Kidney (tissue), 14 donors: ENCODE data around the gene SLC35D2. TPM values are rescaled to one million over a fixed set of nuclear protein-coding genes. Genes with fewer than 3 reads are reported as not detected.

Source experiments
- DNase-seq, 5 donors: peaks; one replicate each; pipeline ENCODE4 v3.0.0-alpha.2; 2013 to 2020
- FAIRE-seq: peaks from 2 replicates; lab custom pipeline; 2012; peaks lifted over from hg19 to GRCh38; lab: Jason Lieb, UNC
- H3K27ac ChIP-seq, 2 donors: one replicate each; pipeline ENCODE4 v1.7.0; 2013; ENCODE audit warnings: low read depth in 2 of 2, low read length in 2 of 2, inconsistent platforms in 1 of 2
- H3K27me3 ChIP-seq: one replicate; pipeline ENCODE4 v1.7.1; 2013; ENCODE audit warnings: low read length, inconsistent platforms; ENCODE audit not compliant: control insufficient read depth, insufficient read depth
- H3K36me3 ChIP-seq, 3 donors: one replicate each; pipeline versions ENCODE4 v1.7.0 to v1.7.1; 2013; ENCODE audit warnings: low read length in 3 of 3, control low read depth in 1 of 3, inconsistent platforms in 1 of 3; ENCODE audit not compliant: insufficient read depth in 3 of 3, control insufficient read depth in 2 of 3
- H3K4me1 ChIP-seq, 3 donors: one replicate each; pipeline versions ENCODE4 v1.7.0 to v1.7.1; 2013; ENCODE audit warnings: low read length in 3 of 3, inconsistent platforms in 1 of 3, low read depth in 1 of 3; ENCODE audit not compliant: control insufficient read depth in 2 of 3, insufficient read depth in 2 of 3
- H3K4me3 ChIP-seq, 3 donors: one replicate each; pipeline versions ENCODE4 v1.7.0 to v1.8.1; 2013; ENCODE audit warnings: low read length in 3 of 3, control low read depth in 1 of 3, inconsistent platforms in 1 of 3
- H3K9ac ChIP-seq, 3 donors: one replicate each; pipeline versions ENCODE4 v1.7.0 to v1.7.1; 2013; ENCODE audit warnings: low read length in 3 of 3, control low read depth in 1 of 3, inconsistent platforms in 1 of 3
- H3K9me3 ChIP-seq, 3 donors: one replicate each; pipeline versions ENCODE4 v1.7.0 to v1.7.1; 2013; ENCODE audit warnings: low read length in 3 of 3, control low read depth in 1 of 3, inconsistent platforms in 1 of 3; ENCODE audit not compliant: control insufficient read depth in 2 of 3, insufficient read depth in 1 of 3
- intact Hi-C: fragments of 100-400 bp; cut with DNase I; formaldehyde crosslinking; loops from one replicate; pipeline ENCODE4 v1.11.1; 2022
- polyA plus RNA-seq: library from polyadenylated mRNA; stranded (reverse); fragments of 350-450 nt; fragmentation: Illumina TruSeq; extraction: RNeasy Lipid Tissue Mini Kit (QIAGEN cat#74804); gene quantifications from one replicate; pipeline ENCODE4 v1.2.3, GENCODE V29; 2014; ENCODE audit warnings: low read depth, low replicate concordance; ENCODE audit not compliant: insufficient read depth
- total RNA-seq: library from RNA; stranded (reverse); fragmentation: NEBNext Ultra II Directional; extraction: Animal tissue kit (Norgen Biotek cat#: 25700); gene quantifications from one replicate; pipeline ENCODE4 v1.2.1, GENCODE V29; 2021
- TF ChIP-seq, protein P1 (sequence below): IDR thresholded peaks from 3 replicates; pipeline ENCODE4 v1.5.1; 2012; ENCODE audit warnings: mild to moderate bottlenecking, moderate library complexity, borderline replicate concordance; ENCODE audit not compliant: insufficient read depth; ENCODE audit errors: extremely low read depth
- donor health status: control.
- donor health status: control.
- donor health status: control.
- donor health status: control.
- donor health status: control.
- donor health status: DM: yes; HTN: yes; CAD: no.
- donor health status: Normal renal cell carcinoma (clear cell type).

SLC35D2 gene
- total and polyA plus RNA-seq, 2 donors from 2014 or later = 27.7 to 46.1 TPM

DNA sequence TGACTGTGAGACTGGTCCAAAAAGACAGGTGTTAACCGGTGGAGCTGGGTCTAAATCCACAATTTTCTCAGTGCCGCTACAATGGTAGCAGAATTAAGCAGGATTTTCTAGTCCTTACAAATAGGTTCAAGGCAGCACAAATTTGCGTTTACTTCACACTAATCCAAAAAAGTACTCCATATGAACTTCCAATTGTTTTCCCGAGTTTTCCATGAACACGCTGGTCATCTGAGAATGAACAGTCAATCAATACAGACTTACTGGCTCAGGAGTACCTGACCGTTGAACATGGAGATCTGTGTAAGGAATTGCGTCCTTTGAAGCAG is 709 bp downstream of the SLC35D2 start:
- Histone ChIP-seq H3K36me3 (no peaks in the 10 kb centered on the region), H3K9me3 (no peaks in the 10 kb centered on the region), H3K27ac (peak overlapping the region; percentile 19 to 78), H3K27me3 (no peaks in the 10 kb centered on the region), H3K4me1 (peaks cover 0 to 7% (median 5%) of the 10 kb centered on the region in 3 donors), H3K9ac (peak overlapping the region; percentile 14 to 89 (median 82)), H3K4me3 (peak overlapping the region; percentile 54 to 84 (median 71))
- TF ChIP-seq, protein P1, sequence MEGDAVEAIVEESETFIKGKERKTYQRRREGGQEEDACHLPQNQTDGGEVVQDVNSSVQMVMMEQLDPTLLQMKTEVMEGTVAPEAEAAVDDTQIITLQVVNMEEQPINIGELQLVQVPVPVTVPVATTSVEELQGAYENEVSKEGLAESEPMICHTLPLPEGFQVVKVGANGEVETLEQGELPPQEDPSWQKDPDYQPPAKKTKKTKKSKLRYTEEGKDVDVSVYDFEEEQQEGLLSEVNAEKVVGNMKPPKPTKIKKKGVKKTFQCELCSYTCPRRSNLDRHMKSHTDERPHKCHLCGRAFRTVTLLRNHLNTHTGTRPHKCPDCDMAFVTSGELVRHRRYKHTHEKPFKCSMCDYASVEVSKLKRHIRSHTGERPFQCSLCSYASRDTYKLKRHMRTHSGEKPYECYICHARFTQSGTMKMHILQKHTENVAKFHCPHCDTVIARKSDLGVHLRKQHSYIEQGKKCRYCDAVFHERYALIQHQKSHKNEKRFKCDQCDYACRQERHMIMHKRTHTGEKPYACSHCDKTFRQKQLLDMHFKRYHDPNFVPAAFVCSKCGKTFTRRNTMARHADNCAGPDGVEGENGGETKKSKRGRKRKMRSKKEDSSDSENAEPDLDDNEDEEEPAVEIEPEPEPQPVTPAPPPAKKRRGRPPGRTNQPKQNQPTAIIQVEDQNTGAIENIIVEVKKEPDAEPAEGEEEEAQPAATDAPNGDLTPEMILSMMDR = no peak
- intact Hi-C loops = no loop called here
- FAIRE-seq = no peak
- no peak for DNase-seq

DNA sequence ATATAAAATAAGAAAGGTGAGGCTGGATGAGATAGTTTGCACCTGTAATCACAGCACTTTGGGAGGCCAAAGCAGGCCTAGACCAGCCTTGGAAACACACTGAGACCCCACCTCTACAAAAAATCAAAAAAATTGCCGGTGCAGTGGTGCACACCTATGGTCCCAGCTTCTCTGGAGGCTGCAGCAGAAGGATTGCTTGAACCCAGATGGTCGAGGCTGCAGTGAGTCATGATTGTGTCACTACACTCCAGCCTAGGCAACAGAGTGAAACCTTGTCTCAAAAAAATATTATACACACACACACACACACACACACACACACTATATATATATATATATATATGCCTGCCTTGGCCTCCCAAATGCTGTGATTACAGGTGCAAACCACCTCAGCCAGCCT is 1.3 kb downstream of the SLC35D2 start:
- no peak for DNase-seq
- TF ChIP-seq, protein P1 = no peak
- FAIRE-seq = no peak
- intact Hi-C loops = no loop called here
- peak overlapping the region in 2 of 3 donors; percentile 29 to 71 for H3K4me3 ChIP-seq
- peaks cover 0 to 10% (median 7%) of the 10 kb centered on the region in 3 donors for H3K4me1 ChIP-seq
- no peak overlapping the region for H3K27ac ChIP-seq
- no peaks in the 10 kb centered on the region for H3K36me3 ChIP-seq
- no peak overlapping the region for H3K9ac ChIP-seq
- no peaks in the 10 kb centered on the region for H3K27me3 ChIP-seq
- no peaks in the 10 kb centered on the region for H3K9me3 ChIP-seq

- TF ChIP-seq, protein P1 = no peak
- Histone ChIP-seq H3K27me3 (no peaks in the 10 kb centered on the region), H3K9me3 (no peaks in the 10 kb centered on the region), H3K4me1 (peaks cover 0 to 12% (median 7%) of the 10 kb centered on the region in 3 donors), H3K27ac (no peak overlapping the region), H3K9ac (no peak overlapping the region), H3K36me3 (no peaks in the 10 kb centered on the region), H3K4me3 (peak overlapping the region in 1 of 3 donors; percentile 71)
- intact Hi-C loops = no loop called here
- FAIRE-seq (no peak), DNase-seq (no peak)
Observed at GRCh38 chr9:96381696-96382095, 1.8 kb downstream of the SLC35D2 start.

DNA sequence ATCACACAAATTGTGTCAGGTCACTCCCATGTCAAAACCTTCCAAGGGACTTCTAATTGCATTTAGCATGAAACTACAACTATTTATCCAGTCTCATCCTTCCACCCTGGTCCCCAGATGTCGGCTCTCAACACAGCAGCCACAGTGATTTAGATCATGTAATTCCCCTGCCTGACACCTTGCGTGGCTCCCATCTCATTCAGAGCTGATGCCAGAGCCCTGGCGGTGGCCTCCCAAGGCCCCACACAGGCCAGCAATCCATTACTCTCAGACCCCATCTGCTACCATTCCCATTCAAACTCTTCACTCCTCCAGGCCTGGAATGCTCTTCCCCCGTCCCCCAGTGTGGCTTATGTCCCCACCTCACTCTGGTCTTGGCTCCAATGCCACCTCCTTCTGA is 2.4 kb downstream of the SLC35D2 start:
- no peak for DNase-seq

More for the DNA sequence above, 2.4 kb downstream of the SLC35D2 start:
- Histone ChIP-seq H3K4me3 (peak overlapping the region in 1 of 3 donors; percentile 71), H3K9ac (no peak overlapping the region), H3K36me3 (no peaks in the 10 kb centered on the region), H3K4me1 (peaks cover 0 to 12% (median 7%) of the 10 kb centered on the region in 3 donors), H3K27me3 (no peaks in the 10 kb centered on the region), H3K27ac (no peak overlapping the region), H3K9me3 (no peaks in the 10 kb centered on the region)
- FAIRE-seq = no peak
- intact Hi-C loops = no loop called here
- TF ChIP-seq, protein P1 = no peak
